Bronchial epithelial cell (primary cell): Measurements from ENCODE around the gene GIT1. TPM values are rescaled to one million over a fixed set of nuclear protein-coding genes. Genes with fewer than 3 reads are reported as not detected.
A peak's percentile ranks its signal among the peaks of the same experiment; 100 is the strongest.

Source experiments
- DNase-seq: peaks from one replicate; pipeline ENCODE4 v3.0.0-alpha.2; 2010; ENCODE audit warnings: low read depth
- FAIRE-seq: peaks from 2 replicates; lab custom pipeline; 2011; peaks lifted over from hg19 to GRCh38; lab: Jason Lieb, UNC
- H3K27me3 ChIP-seq: 2 replicates; pipeline ENCODE4 v1.5.1; 2011; ENCODE audit warnings: low read length; ENCODE audit not compliant: control insufficient read depth, insufficient read depth
- H3K36me3 ChIP-seq: 2 replicates; pipeline ENCODE4 v1.5.1; 2011; ENCODE audit warnings: low read length; ENCODE audit not compliant: control insufficient read depth, insufficient read depth
- H3K4me3 ChIP-seq: 2 replicates; pipeline ENCODE4 v1.5.1; 2011; ENCODE audit warnings: mild to moderate bottlenecking, low read depth, low read length, control low read depth
- total RNA-seq: library from RNA; depleted of rRNA; stranded (reverse); fragments of >200 nt; gene quantifications from 2 replicates; pipeline ENCODE4 v1.2.1, GENCODE V29; 2014
- TF ChIP-seq, protein P1 (sequence below): IDR thresholded peaks from 2 replicates; pipeline ENCODE4 v1.5.1; 2011; ENCODE audit warnings: mild to moderate bottlenecking, moderate library complexity, low read length, control low read depth, inconsistent platforms; ENCODE audit not compliant: insufficient read depth, severe bottlenecking

Gene GIT1
- total RNA-seq, 1 donor from 2014 or later: 16.3 TPM

DNA sequence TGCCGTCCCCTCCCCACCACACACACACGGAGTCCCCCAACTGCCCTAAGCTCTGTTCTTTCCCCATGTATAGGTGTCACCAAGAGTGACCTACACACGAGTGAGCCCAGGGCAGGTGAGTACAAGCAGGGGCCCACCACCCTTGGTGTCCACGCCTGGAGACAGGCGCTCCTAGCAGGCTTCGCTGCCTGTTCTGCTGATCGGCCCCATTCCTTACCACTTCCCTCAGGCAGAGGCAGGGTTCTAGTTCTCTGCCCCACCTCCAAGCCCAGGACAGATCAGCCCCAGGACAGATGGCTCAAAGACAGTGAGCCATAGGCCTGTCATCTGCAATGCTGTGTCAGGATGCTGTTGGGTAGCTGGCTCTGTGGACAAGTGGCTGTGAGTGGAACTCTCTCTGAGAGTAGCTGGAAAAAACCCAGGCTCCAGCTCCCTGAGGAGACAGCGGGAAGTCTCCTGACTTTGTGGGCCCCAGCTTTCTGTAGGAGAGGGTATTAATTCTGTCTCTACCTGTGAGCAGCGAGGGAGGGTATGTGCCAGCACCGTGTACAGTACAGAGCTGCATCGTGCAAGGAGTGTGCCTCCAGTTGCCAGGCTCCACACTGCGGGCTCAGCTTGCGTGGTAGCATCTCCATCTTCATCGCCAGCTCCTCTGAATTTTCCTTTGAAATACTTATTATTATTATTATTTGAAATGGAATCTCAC is 20.1 kb downstream of the GIT1 start:
- H3K36me3 ChIP-seq: peaks cover 1% of the 10 kb centered on the region
- H3K4me3 ChIP-seq: peak overlapping the region; percentile 61
- no peaks in the 10 kb centered on the region for H3K27me3 ChIP-seq
- DNase-seq (peak; percentile 36), FAIRE-seq (no peak)
- TF ChIP-seq, protein P1, sequence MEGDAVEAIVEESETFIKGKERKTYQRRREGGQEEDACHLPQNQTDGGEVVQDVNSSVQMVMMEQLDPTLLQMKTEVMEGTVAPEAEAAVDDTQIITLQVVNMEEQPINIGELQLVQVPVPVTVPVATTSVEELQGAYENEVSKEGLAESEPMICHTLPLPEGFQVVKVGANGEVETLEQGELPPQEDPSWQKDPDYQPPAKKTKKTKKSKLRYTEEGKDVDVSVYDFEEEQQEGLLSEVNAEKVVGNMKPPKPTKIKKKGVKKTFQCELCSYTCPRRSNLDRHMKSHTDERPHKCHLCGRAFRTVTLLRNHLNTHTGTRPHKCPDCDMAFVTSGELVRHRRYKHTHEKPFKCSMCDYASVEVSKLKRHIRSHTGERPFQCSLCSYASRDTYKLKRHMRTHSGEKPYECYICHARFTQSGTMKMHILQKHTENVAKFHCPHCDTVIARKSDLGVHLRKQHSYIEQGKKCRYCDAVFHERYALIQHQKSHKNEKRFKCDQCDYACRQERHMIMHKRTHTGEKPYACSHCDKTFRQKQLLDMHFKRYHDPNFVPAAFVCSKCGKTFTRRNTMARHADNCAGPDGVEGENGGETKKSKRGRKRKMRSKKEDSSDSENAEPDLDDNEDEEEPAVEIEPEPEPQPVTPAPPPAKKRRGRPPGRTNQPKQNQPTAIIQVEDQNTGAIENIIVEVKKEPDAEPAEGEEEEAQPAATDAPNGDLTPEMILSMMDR: no peak

DNA sequence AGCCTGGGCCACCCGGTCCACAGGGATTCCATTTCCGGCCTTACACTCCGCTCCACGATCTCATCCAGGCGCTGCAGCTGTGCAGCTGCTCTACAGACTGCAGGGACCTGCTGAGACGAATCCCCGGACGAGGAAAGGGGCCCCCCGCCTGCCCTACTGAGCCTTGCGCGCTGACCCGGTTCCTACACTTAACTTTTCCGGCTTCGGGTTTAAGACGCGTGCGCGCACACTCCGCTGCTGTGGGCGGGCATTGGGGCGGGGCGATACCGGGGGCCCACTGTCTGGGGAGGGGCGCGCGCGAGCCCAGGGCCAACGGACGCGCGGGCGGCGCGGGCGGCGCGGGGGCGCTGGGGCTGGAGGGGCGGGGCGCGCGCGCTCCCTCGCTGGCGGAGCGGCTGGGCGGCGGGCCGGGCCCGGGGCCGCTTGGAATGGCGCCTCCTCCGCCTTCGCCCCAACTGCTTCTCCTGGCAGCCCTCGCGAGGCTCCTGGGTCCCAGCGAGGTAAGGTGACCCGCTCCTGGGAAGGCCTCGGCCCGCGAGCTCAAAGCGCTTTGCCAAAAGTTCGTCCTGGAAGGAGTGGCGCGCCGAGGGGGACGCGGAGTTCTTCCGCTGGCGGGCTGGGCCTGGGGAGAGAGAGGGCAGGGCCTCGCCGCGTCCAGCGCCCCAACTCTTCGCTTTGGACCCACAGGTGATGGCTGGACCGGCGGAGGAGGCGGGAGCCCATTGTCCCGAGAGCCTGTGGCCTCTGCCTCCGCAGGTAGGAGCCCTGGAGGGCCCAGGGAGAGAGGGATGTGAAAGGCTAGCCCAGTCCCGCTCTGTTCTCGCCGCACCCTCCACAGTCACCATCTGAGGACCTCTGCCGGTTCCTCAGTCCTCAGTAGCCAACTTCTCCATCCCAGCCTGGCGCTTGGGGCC is 20.9 kb downstream of the GIT1 start, which contains the start of gene TP53I13:
Gene TP53I13 (plus strand): TSS at position 371 of the 914 bp plus-strand sequence. CDS start 58 bp downstream, at position 429.
- Histone ChIP-seq H3K36me3 (peaks cover 1% of the 10 kb centered on the region), H3K4me3 (peak within 1 kb of the TSS; percentile 61), H3K27me3 (no peaks in the 10 kb centered on the region)
- DNase-seq (peak; percentile 46), FAIRE-seq (no peak)
- TF ChIP-seq, protein P1: no peak

DNA sequence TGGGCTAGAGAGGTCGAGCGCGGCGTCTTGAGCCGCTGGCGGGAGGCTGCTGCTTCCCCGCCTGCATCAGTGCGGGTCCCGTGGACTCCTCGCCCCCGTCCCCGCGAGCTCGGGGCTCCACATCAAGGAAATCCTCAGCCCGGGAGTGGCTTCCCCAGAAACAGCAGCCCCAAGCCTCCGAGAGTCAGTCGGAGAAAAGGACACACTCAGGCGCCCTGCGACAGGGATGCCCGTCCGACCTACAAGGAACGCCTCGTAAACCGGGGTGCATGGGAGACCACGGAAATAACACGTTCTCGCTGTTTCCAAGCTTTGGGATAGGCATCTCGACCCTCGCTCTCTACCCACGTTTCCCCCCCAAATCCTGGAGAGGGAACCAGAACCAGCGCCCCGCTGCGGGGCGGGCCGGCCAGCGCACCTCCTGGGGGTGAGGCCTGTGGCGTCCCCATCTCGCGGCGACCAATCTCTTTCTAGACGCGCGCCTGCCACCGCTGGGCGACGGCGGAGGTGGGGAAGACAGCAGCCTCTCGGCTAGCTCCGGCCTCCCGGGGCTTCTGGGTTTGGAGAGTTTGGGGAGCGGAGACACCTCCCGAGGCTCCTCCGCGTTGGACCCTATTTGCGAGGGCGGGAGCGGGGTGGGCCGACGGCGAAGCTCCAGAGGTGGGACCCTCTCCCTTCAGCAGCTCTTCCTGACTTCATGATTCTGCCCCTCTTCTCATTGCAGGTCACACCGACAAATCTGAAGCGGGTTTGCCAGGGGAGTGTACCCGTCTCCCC is 21.7 kb downstream of the GIT1 start:
- H3K4me3 ChIP-seq: peak overlapping the region; percentile 61
- no peak for DNase-seq
- FAIRE-seq: no peak
- no peaks in the 10 kb centered on the region for H3K36me3 ChIP-seq
- TF ChIP-seq, protein P1: peak; percentile 42
- H3K27me3 ChIP-seq: no peaks in the 10 kb centered on the region

DNA sequence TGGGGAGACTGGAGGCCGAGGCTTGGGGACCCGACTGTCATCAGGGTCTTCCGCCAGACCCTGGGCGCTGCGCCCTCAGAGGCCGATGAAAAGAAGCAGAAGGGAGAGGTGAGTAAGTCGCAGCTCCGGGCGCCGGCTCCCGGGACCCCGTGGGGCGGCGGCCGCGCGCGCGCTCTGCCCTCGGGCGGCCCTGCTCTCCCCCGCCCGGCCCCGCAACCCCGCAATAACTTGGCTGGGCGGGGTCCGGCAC is 22.2 kb downstream of the GIT1 start:
- FAIRE-seq (no peak), DNase-seq (no peak)
- no peaks in the 10 kb centered on the region for H3K36me3 ChIP-seq
- peak overlapping the region; percentile 61 for H3K4me3 ChIP-seq
- TF ChIP-seq, protein P1: no peak
- no peaks in the 10 kb centered on the region for H3K27me3 ChIP-seq

DNA sequence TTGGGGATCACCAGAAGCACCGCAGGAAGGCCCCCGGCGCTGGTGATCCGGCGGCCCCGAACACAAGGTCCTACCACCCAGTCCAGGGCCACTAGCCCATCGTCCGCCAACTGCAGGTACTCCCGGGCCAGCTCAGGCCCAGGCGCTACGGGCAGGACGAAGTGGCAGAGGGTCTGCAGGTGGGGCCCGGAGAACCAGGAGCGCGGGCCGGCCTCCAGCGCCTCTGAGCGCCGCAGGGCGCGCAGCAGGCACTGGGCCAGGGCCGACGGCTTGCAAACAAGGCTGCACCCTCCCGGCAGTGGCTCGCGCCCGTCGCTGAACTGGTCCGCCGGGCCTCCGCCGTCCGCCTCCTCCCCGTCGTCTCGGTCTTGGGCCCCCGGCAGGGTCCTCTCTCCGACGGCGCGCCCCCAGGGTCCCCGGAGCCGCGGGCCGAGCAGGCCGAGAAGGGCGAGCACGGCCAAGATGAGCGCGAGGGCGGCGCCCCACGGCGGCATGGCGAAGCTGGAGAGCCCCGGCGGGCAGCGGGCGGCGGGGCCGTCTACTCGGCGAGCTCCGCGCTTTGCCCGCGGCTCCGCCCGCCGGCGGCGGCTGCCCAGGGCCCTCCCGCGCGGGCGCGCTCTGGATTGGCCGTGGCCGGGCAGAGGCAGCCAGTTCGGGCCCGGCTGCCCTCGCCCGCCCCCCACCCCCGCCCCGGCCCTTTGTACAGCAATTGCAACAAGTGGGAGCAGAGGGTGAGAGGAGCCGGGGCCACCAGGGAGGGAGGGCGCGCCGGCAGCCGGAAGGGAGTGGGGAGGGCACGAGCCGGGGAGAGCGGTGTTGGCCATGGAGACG is 22.8 kb downstream of the GIT1 start, which contains the start of gene ABHD15:
Gene ABHD15 (minus strand): TSS at position 565 of the 831 bp plus-strand sequence. CDS start 71 bp downstream, at position 494.
- no peak for FAIRE-seq
- peak; percentile 46 for DNase-seq
- TF ChIP-seq, protein P1: no peak
- no peaks in the 10 kb centered on the region for H3K27me3 ChIP-seq
- H3K4me3 ChIP-seq: peak within 1 kb of the TSS; percentile 61
- no peaks in the 10 kb centered on the region for H3K36me3 ChIP-seq
